Osteoblast (primary cell): Measurements from ENCODE around the gene FGF1. TPM values are rescaled to one million over a fixed set of nuclear protein-coding genes. Genes with fewer than 3 reads are reported as not detected.

Experiments
- DNase-seq: peaks from one replicate; pipeline ENCODE4 v3.0.0; 2011; ENCODE audit warnings: low spot score, mixed read lengths; ENCODE audit not compliant: insufficient read length; ENCODE audit errors: missing footprints
- H2AFZ ChIP-seq: 2 replicates; pipeline ENCODE4 v1.6.0; 2011; ENCODE audit warnings: mild to moderate bottlenecking, low read length
- H3K27ac ChIP-seq: 2 replicates; pipeline ENCODE4 v1.5.1; 2011; ENCODE audit warnings: mild to moderate bottlenecking, low read depth, low read length, moderate library complexity
- H3K27me3 ChIP-seq: 2 replicates; pipeline ENCODE4 v1.6.0; 2012; ENCODE audit warnings: mild to moderate bottlenecking, control low read depth, inconsistent platforms, low read length, moderate library complexity; ENCODE audit not compliant: insufficient read depth
- H3K36me3 ChIP-seq: 2 replicates; pipeline ENCODE4 v1.5.1; 2011; ENCODE audit warnings: mild to moderate bottlenecking, low read length, control low read depth, moderate library complexity; ENCODE audit not compliant: insufficient read depth
- H3K4me1 ChIP-seq: 2 replicates; pipeline ENCODE4 v1.5.1; 2011; ENCODE audit warnings: mild to moderate bottlenecking, low read length, control low read depth, moderate library complexity; ENCODE audit not compliant: insufficient read depth
- H3K4me2 ChIP-seq: 2 replicates; pipeline ENCODE4 v1.6.0; 2011; ENCODE audit warnings: mild to moderate bottlenecking, low read length; ENCODE audit not compliant: insufficient read depth
- H3K4me3 ChIP-seq: fragments of 200-600 bp; sonication (generic); 3 replicates; pipeline ENCODE4 v1.5.1; 2012; ENCODE audit warnings: mild to moderate bottlenecking, low read length, inconsistent platforms; ENCODE audit not compliant: insufficient read depth
- H3K79me2 ChIP-seq: 2 replicates; pipeline ENCODE4 v1.6.0; 2012; ENCODE audit warnings: mild to moderate bottlenecking, low read length, control low read depth, inconsistent platforms; ENCODE audit not compliant: insufficient read depth
- H3K9me3 ChIP-seq: 2 replicates; pipeline ENCODE4 v1.5.1; 2011; ENCODE audit warnings: low read depth, low read length, control low read depth
- H4K20me1 ChIP-seq: 2 replicates; pipeline ENCODE4 v1.6.0; 2012; ENCODE audit warnings: mild to moderate bottlenecking, low read length, control low read depth; ENCODE audit not compliant: insufficient read depth
- CTCF ChIP-seq: IDR thresholded peaks from 2 replicates; pipeline ENCODE4 v1.5.1; 2011; ENCODE audit warnings: mild to moderate bottlenecking, low read depth, low read length, moderate library complexity; ENCODE audit errors: extremely low read depth
- total RNA-seq: library from RNA; depleted of rRNA; stranded (reverse); fragments of >200 nt; gene quantifications from 2 replicates; pipeline ENCODE4 v1.2.3, GENCODE V29; 2012

The FGF1 gene
- total RNA-seq, 1 donor = 4.3 TPM

DNA sequence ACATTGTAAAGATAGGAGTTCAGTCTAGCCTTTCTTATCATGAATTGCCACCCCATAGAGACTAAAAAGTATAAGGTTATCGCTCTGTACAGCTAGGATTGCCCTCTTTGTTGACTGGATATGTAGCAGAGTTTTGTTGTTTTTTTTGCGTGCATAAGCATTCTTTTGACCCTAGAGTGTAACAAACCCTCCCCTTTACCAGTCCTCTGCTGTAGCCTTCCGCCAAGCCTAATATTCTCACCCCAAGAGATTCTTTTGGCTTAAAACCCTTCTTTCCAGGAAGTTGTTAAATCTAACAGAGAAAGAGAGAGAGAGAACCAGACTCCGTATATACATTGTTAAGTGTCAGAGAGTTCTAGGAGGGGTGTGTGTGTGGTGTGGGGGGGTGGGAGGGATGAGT is 113.9 kb downstream of the FGF1 start:
- DNase-seq = no peak
- H3K4me1 ChIP-seq = peaks cover 17% of the 10 kb centered on the region
- H2AFZ ChIP-seq = no peak overlapping the region
- no peaks in the 10 kb centered on the region for H3K27me3 ChIP-seq
- no peak overlapping the region for H3K27ac ChIP-seq
- no peak overlapping the region for H3K4me2 ChIP-seq
- H3K4me3 ChIP-seq = no peak overlapping the region
- no peaks in the 10 kb centered on the region for H3K9me3 ChIP-seq
- no peaks in the 10 kb centered on the region for H3K36me3 ChIP-seq
- no peaks in the 10 kb centered on the region for H4K20me1 ChIP-seq
- TF ChIP-seq CTCF = no peak
- no peaks in the 10 kb centered on the region for H3K79me2 ChIP-seq

- Histone ChIP-seq H3K9me3 (no peaks in the 10 kb centered on the region), H3K27me3 (no peaks in the 10 kb centered on the region), H4K20me1 (no peaks in the 10 kb centered on the region), H3K36me3 (no peaks in the 10 kb centered on the region), H3K27ac (no peak overlapping the region), H3K4me2 (no peak overlapping the region), H2AFZ (no peak overlapping the region), H3K4me1 (peaks cover 17% of the 10 kb centered on the region), H3K79me2 (no peaks in the 10 kb centered on the region), H3K4me3 (no peak overlapping the region)
- no peak for DNase-seq
- no peak for TF ChIP-seq CTCF
These were observed 114.5 kb downstream of the FGF1 start for GRCh38 chr5:142571371-142571770.

DNA sequence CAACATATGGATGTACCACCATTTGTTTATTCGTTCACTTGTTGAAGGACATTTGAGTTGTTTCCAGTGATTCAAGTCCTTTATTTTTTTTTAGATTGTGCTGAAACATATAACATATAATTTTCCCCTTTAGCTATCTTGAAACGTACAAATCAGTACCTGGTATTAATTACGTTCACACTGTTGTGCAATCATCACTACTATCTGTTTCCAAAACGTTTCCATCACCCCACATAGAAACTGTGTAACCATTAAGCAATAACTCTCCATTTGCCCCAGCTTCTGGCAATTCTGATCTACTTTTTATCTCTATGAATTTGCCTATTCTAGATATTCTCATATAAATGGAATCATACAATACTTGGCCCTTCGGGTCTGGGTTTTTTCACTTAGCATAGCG is 116.0 kb downstream of the FGF1 start:
- Histone ChIP-seq H3K4me1 (peaks cover 17% of the 10 kb centered on the region), H3K36me3 (no peaks in the 10 kb centered on the region), H3K27ac (peak overlapping the region; percentile 96), H3K4me3 (no peak overlapping the region), H3K9me3 (no peaks in the 10 kb centered on the region), H3K4me2 (no peak overlapping the region), H3K79me2 (no peaks in the 10 kb centered on the region), H2AFZ (no peak overlapping the region), H3K27me3 (no peaks in the 10 kb centered on the region), H4K20me1 (no peaks in the 10 kb centered on the region)
- DNase-seq = no peak
- no peak for TF ChIP-seq CTCF

DNA sequence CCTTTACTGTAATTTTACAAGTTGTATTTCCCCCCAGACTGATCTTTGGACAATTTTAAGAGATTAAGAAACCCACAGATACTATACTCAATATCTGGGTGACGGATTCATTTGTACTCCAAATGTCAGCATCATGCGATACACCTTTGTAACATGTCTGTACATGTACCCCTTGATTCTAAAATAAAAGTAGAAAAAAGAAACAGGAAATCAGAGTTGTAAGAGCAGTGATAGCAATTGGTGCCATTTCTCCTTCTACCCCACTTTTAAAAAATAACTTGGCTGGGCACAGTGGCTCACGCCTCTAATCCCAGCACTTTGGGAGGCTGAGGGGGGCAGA is 116.9 kb downstream of the FGF1 start:
- peak overlapping the region; percentile 96 for H3K27ac ChIP-seq
- H3K4me2 ChIP-seq = peak overlapping the region; percentile 42
- H3K9me3 ChIP-seq = no peaks in the 10 kb centered on the region
- H3K36me3 ChIP-seq = no peaks in the 10 kb centered on the region
- TF ChIP-seq CTCF = no peak
- H3K4me1 ChIP-seq = peaks cover 17% of the 10 kb centered on the region
- no peak for DNase-seq
- H4K20me1 ChIP-seq = no peaks in the 10 kb centered on the region
- H2AFZ ChIP-seq = peak overlapping the region; percentile 14
- H3K4me3 ChIP-seq = no peak overlapping the region
- H3K79me2 ChIP-seq = no peaks in the 10 kb centered on the region
- H3K27me3 ChIP-seq = no peaks in the 10 kb centered on the region
